22Rv1 (cell line): ENCODE data around the gene RCE1.

Experiments
- CTCF ChIP-seq: fragments of 450-650 bp; IDR thresholded peaks from 2 replicates; pipeline ENCODE4 v1.5.1; 2017; ENCODE audit warnings: mild to moderate bottlenecking
- ZFX ChIP-seq: fragments of 450-650 bp; IDR thresholded peaks from 2 replicates; pipeline ENCODE4 v1.6.1; 2017; ENCODE audit warnings: antibody characterized with exemption, borderline replicate concordance

GRCh38 chr11:66861774-66862558, 18.7 kb downstream of the RCE1 start:
- TF ChIP-seq CTCF = no peak
- no peak for TF ChIP-seq ZFX
